ENCODE data around the gene TUB. TPM values are rescaled to one million over a fixed set of nuclear protein-coding genes. Genes with fewer than 3 reads are reported as not detected.

The TUB gene
- total and polyA plus RNA-seq, 2 of the 8 experiments (the other 6 are each of a cell fraction or from before 2014, with no cell fraction given): 15.3 to 31.3 TPM

- no peak for TF ChIP-seq CHD7 (IDR thresholded peaks at IDR 0.05; ENCODE audit: insufficient replicate concordance, low read length)
- no peak for TF ChIP-seq ASH2L (IDR thresholded peaks at IDR 0.05; ENCODE audit: low read length)
- TF ChIP-seq PHF8 (conservative IDR thresholded peaks at IDR 0.05; ENCODE audit: low read depth, low read length): no peak
- no peak for TF ChIP-seq TAF1 (IDR thresholded peaks at IDR 0.05; ENCODE audit: low read depth, low read length)
- no peak for TF ChIP-seq RBBP5 (IDR thresholded peaks at IDR 0.05; ENCODE audit: borderline replicate concordance, low read depth, low read length)
- no peak for TF ChIP-seq HDAC2 (IDR thresholded peaks at IDR 0.05; ENCODE audit: borderline replicate concordance in 1 of 2, low read depth in 2 of 2, low read length in 2 of 2)
- no peak for TF ChIP-seq MAFK (IDR thresholded peaks at IDR 0.05; ENCODE audit: low read depth, low read length)
Measured at GRCh38 chr11:8031248-8032115, 49.5 kb upstream of the TUB start (continued).
